GM18502 (cell line): ENCODE data around the gene SUSD5.
"Not testable (repeated sequence)": the region's sequence is repeated elsewhere in the genome, so short reads cannot be mapped to it uniquely, and the experiment has no call there.

ENCODE experiments used
- ATAC-seq: cut with Tn5 transposase; IDR thresholded peaks from one replicate; pipeline ENCODE4 v1.9.1; 2021; ENCODE audit warnings: mild to moderate bottlenecking; ENCODE audit not compliant: unreplicated experiment, poor library complexity

SUSD5 gene

DNA sequence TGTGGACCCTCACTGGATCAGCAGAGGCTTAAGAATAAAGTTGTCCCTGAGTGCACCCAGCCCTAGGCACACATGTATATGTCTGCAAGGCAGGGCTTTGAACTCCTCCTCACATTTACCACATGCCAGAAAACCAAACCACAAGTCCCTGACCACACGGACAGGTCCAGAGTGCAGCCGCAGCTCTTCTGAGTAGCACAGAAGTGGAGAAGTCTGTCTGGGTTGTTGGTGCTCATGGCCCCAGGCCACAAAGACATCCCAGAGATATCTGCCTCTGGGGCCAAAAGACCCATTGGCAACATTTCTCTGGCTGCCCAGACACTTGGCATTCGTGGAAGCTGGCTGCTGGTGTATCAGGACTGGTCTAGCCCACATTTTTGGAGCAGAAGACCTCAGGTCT, 17.4 kb downstream of the SUSD5 start:
- ATAC-seq: no peak

DNA sequence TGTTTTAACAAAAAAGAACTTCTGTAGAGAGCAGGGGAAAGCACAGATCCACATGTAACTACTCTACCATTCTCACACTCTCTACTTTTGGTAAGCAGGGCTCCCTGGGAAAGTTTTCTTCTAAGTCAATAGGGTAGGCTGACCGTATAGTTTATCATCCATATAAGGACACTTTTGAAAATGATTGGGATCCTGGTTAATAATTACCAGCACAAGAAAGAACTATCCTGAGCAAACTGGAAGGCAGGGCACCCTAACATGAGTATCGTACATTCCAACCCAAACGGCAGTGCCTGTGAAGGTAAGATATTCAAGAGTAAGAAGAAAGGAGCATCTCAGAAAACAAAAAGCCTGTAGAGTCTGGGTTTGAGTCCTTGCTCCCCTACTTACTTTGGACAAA, 22.1 kb downstream of the SUSD5 start:
- no peak for ATAC-seq

DNA sequence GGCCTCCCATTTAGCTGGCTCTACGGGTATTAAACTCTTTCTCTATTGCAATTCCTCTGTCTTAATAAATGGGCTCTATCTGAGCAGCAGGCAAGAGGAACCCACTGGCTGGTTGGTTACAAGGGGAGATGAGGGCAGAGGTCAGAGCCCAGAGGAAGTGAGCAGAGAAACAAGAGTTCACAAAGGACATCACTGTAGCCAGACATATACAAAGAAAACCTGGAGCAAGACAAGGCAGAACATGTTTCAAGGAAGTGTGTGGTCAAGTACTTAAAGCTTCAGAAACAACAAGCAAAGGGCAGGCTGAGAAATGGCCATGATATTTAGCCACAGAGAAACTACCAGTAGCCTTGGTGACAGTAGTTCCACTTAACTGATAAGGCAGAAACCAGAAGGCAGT, 24.3 kb downstream of the SUSD5 start:
- ATAC-seq: no peak

DNA sequence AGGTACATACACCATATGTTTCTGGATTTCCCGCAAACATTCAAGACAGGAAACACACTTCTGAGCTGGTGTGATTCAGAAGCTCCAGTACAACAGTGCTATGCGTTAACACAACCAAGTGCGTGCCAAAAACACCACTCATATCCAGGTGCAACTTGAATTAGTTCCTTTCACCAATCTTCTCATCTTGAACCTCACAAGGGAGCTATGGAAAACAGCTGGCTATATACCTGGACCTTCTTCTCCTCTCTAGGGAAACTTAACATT, 31.3 kb downstream of the SUSD5 start:
- ATAC-seq: no peak

DNA sequence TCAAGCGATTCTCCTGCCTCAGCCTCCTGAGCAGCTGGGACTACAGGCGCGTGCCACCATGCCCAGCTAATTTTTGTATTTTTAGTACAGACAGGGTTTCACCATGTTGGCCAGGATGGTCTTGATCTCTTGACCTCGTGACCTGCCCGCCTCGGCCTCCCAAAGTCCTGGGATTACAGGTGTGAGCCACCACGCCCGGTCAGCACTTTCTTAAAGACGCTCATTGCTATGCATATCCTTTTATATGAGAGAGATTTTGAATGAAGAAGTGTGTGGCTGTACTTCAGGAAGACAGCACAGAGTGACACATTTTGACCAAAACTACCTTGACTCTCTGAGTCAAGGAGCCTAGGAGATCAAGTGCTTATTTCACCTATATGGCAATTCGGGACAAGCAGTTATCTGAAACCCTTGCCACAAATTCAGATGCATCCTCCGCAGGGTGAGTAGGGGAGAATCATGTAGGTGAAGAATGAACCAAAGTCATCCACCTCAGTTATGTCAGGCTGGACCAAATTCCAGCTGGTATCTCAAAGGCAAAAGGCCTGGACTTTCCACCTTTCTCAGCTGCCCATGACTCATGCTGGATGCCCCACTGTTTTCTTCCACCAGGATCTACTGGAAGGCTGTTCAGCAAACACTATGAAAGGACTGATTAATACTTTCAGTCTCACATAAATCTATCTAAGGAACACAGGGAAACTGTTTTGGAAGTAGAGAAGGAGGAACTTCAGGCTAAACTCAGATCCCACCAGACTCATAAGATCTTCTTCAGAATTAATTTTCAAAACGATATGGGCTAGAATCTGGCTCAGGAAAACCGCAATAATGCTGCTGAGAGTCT, 31.9 kb downstream of the SUSD5 start:
- no peak for ATAC-seq

DNA sequence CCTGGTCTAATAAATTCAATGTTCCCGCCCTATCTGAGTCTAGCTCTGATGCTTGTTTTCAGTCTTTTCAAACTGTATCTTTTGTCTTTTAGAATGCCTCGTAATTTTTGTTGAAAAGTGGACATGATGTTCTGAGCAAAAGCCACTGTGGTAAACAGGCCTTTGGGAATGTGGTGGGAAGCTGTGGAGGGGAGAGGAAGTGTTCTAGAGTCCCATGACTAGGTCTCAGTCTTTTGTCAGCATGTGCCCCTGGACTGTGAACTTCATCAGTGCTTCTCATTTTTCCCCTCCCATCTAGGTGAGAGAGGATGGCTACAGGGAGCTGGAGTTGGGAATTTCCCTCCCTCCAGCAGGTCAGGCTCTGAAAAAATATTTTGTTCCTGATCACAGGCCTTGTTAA, 33.7 kb downstream of the SUSD5 start:
- no peak for ATAC-seq

DNA sequence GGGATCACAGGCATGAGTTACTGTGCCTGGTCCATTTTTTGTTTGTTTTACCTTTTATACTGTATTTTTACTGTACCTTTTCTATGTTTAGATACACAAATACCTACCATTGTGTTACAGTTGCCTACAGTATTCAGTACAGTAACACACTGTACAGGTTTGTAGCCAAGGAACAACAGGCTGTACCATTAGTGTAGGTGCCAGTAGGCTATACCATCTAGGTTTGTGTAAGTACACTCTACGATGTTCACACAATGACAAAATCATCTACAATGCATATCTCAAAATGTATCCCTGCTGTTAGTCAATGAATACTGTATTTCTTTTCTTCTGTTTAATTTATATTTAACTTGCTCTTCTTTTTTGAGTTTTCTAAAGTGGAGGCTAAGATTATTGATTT, 37.0 kb downstream of the SUSD5 start:
- ATAC-seq: not testable (repeated sequence)

DNA sequence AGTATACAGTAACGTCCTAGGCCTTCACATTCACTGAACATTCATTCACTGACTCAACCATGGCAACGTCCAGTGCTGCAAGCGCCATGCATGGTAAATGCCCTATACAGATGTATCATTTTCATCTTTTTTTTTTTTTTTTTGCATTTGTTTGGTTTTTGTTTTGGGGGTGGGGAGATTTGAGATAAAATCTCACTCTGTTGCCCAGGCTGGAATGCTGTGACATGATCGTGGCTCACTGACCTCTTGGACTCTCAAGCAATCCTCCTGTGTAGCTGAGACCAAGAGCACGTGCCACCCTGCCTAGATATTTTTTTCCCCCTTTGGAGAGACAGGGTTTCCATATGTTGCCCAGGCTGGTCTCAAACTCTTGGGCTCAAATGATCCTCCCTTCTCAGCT, 37.4 kb downstream of the SUSD5 start:
- ATAC-seq: no peak

DNA sequence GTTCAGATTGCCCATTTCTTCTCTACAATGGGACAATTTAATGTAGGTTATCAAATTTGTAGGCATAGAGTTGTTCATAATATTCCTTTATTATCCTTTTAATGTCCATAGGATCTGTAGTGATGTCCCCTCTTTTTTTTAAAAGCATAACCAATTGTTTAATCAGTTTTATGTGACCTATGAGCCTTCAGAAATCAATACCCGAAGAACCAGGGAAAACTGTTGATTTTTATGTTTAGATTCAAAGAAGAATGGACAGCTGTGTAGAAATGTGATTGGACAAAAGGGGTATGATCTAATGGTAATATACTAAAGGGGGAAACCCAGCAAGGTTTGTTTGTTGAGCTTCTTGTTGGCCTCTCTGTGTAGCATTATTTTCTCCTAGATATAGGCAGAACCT, 39.5 kb downstream of the SUSD5 start:
- ATAC-seq: no peak

DNA sequence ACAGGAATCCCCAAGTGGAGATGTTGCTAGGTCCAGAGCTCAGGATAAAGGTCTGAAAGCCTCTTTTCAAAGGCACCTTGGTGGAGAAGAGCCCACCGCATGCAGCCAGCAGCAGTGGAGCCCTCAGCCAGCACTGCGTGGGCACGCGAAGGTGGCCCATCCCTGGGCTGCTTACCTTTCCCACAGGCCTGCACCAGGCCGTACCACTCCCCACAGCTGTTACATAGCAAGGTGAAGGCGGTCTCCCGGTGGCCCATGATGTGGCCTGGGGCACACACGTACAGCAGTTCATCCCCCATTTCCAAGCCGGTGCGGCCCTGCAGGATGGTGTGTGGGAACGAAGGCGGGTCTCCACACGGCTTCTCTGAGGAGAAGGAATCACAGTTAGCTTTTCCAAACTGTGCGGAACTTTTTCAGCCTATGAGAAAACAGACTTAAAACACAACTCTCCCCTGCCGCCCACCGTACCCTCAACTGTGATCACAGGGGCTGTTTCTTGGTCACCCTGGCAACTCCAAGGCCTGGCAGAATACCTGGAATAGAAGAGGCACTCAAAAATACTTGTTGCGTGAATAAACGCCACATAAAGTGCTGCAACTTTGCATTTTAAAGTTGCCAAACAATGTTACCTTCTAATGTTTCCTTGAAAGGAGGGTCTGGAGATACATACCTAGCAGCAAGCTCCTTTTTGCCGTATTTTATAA, 43.7 kb downstream of the SUSD5 start:
- no peak for ATAC-seq

DNA sequence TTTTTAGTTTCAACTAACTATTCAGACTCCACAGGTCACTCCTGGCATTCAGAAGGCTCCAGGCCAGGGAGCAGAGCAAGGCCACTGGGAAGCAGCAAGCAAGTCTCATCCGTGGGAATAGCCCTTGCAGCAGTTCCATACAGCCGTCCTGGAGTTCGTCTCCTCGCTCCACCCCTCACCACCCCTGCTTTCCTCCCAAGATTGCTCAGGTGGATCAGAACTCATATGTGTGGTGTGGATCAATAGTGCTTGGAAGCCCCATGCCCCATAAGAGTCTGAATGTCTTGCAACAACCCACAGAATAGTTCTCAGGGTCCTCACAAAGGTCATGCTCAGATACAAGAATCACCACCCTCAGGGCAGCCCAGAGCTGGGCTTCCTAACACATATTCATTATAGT, 44.5 kb downstream of the SUSD5 start:
- no peak for ATAC-seq

DNA sequence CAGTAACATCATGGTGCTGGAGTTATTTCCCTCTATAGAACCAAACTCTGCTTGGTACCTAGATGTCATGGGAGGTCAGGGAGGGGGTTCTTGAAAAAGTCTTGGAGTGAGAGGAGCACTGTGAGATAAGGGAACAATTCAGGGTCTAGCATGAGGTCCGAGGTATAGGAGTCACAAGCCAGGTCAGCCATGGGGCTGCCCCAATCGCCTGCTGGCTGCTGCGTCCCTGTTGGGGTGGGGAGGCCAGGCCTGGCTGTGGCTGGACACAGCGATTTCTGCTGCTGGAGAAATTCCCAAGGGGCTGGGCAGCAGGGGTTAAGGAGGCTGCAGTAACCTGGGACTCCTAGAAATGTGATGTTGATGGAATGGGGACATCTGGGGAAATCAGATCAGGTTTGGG, 44.9 kb downstream of the SUSD5 start:
- no peak for ATAC-seq

DNA sequence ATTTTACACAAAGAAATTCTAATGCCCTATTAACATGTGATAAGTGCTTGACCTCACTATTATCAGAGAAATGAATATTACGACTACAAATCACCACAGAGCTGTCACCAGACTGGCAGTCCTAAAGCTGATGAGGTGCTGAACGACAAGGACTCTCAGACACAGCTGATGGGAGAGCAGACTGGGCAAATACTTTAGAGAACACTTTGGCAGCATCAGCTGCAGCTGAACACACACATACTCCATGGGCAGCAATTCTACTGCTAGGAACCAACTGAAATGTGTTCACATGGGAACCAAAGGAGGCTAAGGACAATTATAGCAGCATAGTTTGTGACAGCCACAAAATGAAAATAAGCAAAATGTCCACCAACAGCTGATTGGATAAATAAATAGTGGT, 45.5 kb downstream of the SUSD5 start:
- ATAC-seq: no peak

DNA sequence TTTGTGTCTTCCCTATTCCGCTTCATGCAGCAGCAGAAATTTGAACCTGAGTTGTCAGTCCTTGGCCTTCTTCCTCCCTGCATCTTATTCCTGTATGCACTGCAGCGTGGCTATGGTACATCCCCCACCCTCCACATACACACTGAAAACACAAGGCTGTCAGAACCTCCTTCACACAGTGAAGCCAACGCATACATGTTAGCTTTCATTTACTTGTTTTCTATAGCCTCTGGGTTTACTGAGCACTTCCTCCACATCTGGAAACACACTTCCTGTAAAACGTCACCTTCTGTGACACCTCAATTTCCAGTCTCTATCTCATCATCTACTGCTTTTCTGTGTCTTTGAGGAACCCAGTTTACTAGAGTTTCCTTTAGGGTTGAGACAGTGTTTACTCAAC, 47.0 kb downstream of the SUSD5 start:
- no peak for ATAC-seq

DNA sequence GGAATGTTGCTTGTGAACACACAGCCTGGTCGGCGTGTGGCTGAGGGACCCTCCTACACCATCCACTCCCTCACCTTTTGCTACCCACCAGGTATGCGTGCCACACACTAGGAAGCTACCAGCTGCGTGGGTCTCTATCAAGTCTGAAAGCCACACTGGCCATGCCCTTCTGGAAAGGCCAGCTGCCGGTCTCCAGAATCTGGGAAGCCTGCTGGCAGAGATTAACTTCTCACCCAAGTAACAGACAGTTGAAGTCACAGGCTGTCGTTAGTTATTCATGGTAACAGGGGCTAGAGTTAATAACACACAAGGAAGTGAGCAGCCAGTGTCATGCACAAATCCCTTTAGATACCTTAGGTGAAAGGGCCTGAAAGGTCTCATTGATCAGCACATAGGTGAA, 48.1 kb downstream of the SUSD5 start:
- no peak for ATAC-seq

DNA sequence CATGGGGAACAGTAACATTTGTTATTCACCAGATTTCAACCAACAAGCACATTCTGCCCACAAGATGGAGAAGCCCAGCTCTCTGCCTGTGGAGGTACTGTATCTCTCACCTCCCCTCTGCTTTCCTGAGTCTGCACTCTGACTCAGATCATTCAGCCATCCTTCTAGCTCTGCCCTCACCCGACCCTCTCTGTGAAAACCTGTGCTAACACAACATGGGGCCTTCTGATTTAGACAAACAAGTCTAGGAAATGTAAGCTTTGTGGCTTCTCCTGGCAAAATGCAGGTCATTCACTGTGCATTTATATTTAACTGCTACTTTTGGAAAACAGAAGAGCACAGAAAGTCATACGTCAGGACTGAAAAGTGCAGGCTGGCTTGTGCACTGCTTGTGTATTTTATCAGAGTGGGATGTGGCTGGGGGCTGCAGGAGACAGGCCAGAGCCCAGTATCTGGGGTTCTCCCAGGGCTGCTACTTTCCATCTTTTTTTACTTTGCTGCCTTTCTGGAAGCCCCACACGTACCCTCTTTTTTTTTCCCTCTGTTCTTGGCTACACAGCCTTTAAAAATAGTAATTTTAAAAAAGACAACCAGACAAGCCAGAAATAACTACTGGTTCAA, 50.8 kb downstream of the SUSD5 start:
- no peak for ATAC-seq

DNA sequence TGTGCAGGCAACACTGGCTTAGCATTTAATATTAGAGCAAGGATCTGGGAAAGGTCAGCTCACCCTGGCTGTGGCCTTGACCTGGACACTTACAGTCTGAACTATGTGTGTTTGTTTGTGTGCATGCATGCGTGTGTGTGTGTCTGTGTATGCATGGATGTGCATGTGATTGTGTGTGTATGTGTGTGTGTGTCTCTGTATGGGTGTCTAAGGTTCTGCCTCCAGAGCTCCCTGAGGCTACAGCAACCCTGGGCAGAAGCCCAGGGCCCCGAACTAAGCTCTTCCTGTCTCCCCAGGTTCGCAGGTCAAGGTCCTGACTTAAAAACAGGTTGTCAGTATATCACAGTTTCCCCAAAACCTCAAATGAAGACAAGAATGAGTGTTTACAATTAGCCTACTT, 51.3 kb downstream of the SUSD5 start:
- no peak for ATAC-seq

DNA sequence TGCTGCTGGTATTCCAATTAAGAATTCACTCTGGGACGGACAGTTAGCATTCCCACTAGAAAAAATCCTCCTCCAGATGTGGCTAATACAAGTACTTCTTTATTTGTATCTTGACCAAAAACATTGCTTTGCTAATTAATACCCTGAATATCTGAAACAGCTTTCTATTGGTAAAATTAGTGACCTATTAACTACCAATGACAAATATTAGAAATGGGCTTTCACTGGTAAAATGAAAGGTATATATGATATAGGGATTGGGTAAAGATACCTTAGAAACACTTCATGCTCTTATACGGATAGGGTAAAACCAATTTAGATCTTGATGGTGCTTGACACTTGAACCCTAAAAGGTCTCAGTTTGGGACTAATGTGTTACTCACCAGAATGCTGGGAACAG, 52.5 kb downstream of the SUSD5 start:
- no peak for ATAC-seq

DNA sequence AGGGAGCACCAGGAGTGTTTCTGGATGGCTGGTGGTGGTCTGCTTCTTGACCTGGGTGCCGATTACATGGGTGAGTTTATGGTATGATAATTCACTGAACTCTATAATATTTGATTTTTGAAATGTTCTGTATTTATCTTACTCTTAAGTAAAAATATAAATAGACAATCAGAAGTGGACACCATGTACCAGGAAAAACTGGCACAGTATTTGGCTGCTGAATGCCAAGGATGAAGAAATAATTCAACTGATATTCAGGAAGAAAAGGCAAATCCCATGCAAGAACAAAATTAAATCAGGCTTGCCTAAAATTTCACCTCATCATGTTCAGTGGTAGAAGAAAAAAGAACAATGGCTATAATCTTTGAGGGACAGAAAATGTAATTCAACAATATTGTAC, 53.2 kb downstream of the SUSD5 start:
- ATAC-seq: no peak

DNA sequence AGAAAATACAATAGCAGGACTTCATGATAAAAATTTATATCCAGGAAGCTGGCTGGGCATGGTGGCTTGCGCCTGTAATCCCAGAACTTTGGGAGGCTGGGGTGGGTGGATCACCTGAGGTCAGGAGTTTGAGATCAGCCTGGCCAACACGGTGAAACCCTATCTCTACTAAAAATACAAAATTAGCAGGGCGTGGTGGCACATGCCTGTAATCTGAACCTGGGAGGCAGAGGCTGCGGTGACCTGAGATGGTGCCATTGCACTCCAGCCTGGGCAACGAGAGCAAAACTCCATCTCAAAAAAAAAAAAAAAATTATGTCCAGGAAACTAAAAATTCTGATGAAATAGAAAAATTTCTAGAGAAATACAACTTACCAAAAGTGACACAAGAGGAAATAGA, 56.0 kb downstream of the SUSD5 start:
- ATAC-seq: not testable (repeated sequence)

DNA sequence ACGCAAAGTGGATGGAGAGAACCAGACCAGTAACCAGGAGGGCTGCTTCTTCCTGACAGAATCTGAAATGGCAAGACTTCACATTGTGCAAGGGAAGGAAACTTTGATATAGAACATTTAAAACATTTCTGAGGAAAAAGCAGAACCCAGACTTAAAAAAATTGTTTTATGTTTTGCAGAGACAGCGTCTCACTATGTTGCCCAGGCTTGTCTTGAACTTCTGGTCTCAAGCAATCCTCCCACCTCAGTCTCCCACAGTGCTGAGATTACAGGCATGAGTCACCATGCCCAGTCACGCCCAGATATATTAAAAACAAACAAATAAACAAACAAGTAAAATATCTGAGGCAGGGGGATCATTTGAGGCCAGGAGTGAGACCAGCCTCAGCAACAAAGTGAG, 58.6 kb downstream of the SUSD5 start:
- ATAC-seq: no peak

DNA sequence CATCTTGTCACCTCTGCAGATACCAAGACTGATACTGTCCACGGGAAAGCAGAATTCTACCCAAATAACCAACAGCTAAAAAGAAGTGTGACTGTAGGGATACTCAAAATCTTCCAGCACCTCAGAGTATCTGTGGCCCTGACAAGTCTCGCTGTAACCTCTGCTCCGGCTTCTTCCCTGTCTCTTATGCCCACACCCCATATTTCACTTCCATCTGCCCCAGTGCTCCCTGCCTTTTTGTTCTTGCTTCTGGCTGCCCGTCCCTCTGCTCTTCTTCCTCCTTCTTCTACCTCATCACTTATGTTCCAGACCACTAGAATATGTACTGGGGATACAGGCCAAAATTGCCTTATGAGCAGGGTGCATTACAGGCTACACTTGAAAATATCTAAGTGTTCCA, 59.4 kb downstream of the SUSD5 start:
- no peak for ATAC-seq
